ENCODE results near the gene ZNF776. TPM values are rescaled to one million over a fixed set of nuclear protein-coding genes. Genes with fewer than 3 reads are reported as not detected.
"Not testable (repeated sequence)": the region's sequence is repeated elsewhere in the genome, so short reads cannot be mapped to it uniquely, and the experiment has no call there.

ZNF776 gene
- total RNA-seq, 1 experiment from 2014 or later = 20.9 TPM

- no peak for DNase-seq (ENCODE audit: low spot score)
Measured at GRCh38 chr19:57778336-57778735, 31.7 kb downstream of the ZNF776 start.

- DNase-seq (ENCODE audit: low spot score) = no peak
Measured at GRCh38 chr19:57779220-57779845, 32.7 kb downstream of the ZNF776 start.

- no peak for DNase-seq (ENCODE audit: low spot score)
Measured at GRCh38 chr19:57786286-57786685, 39.7 kb downstream of the ZNF776 start.

GRCh38 chr19:57786906-57787305 lies 40.3 kb downstream of the ZNF776 start:
- DNase-seq (ENCODE audit: low spot score) = no peak

GRCh38 chr19:57788114-57788692 lies 41.6 kb downstream of the ZNF776 start:
- DNase-seq (ENCODE audit: low spot score) = no peak

- no peak for DNase-seq (ENCODE audit: low spot score)
Measured at GRCh38 chr19:57789288-57789687, 42.7 kb downstream of the ZNF776 start.

GRCh38 chr19:57796580-57796979 lies 50.0 kb downstream of the ZNF776 start:
- not testable (repeated sequence) for DNase-seq (ENCODE audit: low spot score)

- DNase-seq (ENCODE audit: low spot score) = no peak
Measured at GRCh38 chr19:57800696-57801095, 54.1 kb downstream of the ZNF776 start.

GRCh38 chr19:57802269-57802668 lies 55.7 kb downstream of the ZNF776 start:
- DNase-seq (ENCODE audit: low spot score) = no peak

GRCh38 chr19:57803265-57803593 lies 56.6 kb downstream of the ZNF776 start:
- no peak for DNase-seq (ENCODE audit: low spot score)

GRCh38 chr19:57803594-57804325 lies 57.1 kb downstream of the ZNF776 start:
- peak; percentile 93 for DNase-seq (ENCODE audit: low spot score)

- DNase-seq (ENCODE audit: low spot score) = no peak
Measured at GRCh38 chr19:57807541-57807940, 60.9 kb downstream of the ZNF776 start.

Other genes starting within 250 kb of the ZNF776 start
- 4.2 and 15.4 TPM in 2 replicates for gene ZNF773, start 246.9 kb upstream of the ZNF776 start, total RNA-seq (2014; rRNA removed; shearing (Covaris generic))
- gene ZNF549, start 219.5 kb upstream of the ZNF776 start, total RNA-seq (2014; rRNA removed; shearing (Covaris generic)) = 5.4 and 6.1 TPM in 2 replicates
- gene ZNF550, start 187.0 kb upstream of the ZNF776 start, total RNA-seq (2014; rRNA removed; shearing (Covaris generic)) = 4.9 and 5.0 TPM in 2 replicates
- gene ZNF416, start 167.9 kb upstream of the ZNF776 start, total RNA-seq (2014; rRNA removed; shearing (Covaris generic)) = 8.5 TPM in 2 replicates
- gene ZIK1, start 162.7 kb upstream of the ZNF776 start, total RNA-seq (2014; rRNA removed; shearing (Covaris generic)) = not detected in 2 replicates
- 13.6 and 20.2 TPM in 2 replicates for gene ZNF530, start 146.9 kb upstream of the ZNF776 start, total RNA-seq (2014; rRNA removed; shearing (Covaris generic))
- gene ZNF134, start 132.6 kb upstream of the ZNF776 start, total RNA-seq (2014; rRNA removed; shearing (Covaris generic)) = 36.0 and 48.8 TPM in 2 replicates
- gene ZNF211, start 113.6 kb upstream of the ZNF776 start, total RNA-seq (2014; rRNA removed; shearing (Covaris generic)) = 15.5 and 15.8 TPM in 2 replicates
- gene ZSCAN4, start 77.9 kb upstream of the ZNF776 start, total RNA-seq (2014; rRNA removed; shearing (Covaris generic)) = 0.12 TPM in 1 of 2 replicates, not detected in the other
- gene ZNF551, start 64.8 kb upstream of the ZNF776 start, total RNA-seq (2014; rRNA removed; shearing (Covaris generic)) = 11.2 and 18.7 TPM in 2 replicates
- not detected in 2 replicates for gene ZNF154, start 37.6 kb upstream of the ZNF776 start, total RNA-seq (2014; rRNA removed; shearing (Covaris generic))
- gene ZNF671, start 19.2 kb upstream of the ZNF776 start, total RNA-seq (2014; rRNA removed; shearing (Covaris generic)) = not detected in 2 replicates
- gene ZNF586, start 22.9 kb downstream of the ZNF776 start, total RNA-seq (2014; rRNA removed; shearing (Covaris generic)) = 18.9 and 24.6 TPM in 2 replicates
- gene ZNF552, start 68.1 kb downstream of the ZNF776 start, total RNA-seq (2014; rRNA removed; shearing (Covaris generic)) = 4.6 and 11.6 TPM in 2 replicates
- 22.9 and 26.6 TPM in 2 replicates for gene ZNF587B, start 83.5 kb downstream of the ZNF776 start, total RNA-seq (2014; rRNA removed; shearing (Covaris generic))
- 24.7 and 31.9 TPM in 2 replicates for gene ZNF587, start 103.0 kb downstream of the ZNF776 start, total RNA-seq (2014; rRNA removed; shearing (Covaris generic))
- gene ZNF814, start 142.2 kb downstream of the ZNF776 start, total RNA-seq (2014; rRNA removed; shearing (Covaris generic)) = 0.29 and 1.7 TPM in 2 replicates
- 10.1 and 11.7 TPM in 2 replicates for gene ZNF417, start 169.8 kb downstream of the ZNF776 start, total RNA-seq (2014; rRNA removed; shearing (Covaris generic))
- 0.07 and 0.31 TPM in 2 replicates for gene ZNF418, start 188.6 kb downstream of the ZNF776 start, total RNA-seq (2014; rRNA removed; shearing (Covaris generic))
- 3.1 and 3.7 TPM in 2 replicates for gene ZNF256, start 200.9 kb downstream of the ZNF776 start, total RNA-seq (2014; rRNA removed; shearing (Covaris generic))
- gene C19orf18, start 227.7 kb downstream of the ZNF776 start, total RNA-seq (2014; rRNA removed; shearing (Covaris generic)) = not detected in 2 replicates